HG03432 (cell line): Measurements from ENCODE around the gene SULF2.

ENCODE experiments used
- ATAC-seq: cut with Tn5 transposase; IDR thresholded peaks from one replicate; pipeline ENCODE4 v1.9.1; 2021; ENCODE audit warnings: mild to moderate bottlenecking, moderate library complexity; ENCODE audit not compliant: unreplicated experiment

Gene SULF2

GRCh38 chr20:47691625-47692024, 93.7 kb downstream of the SULF2 start:
- ATAC-seq = no peak

- ATAC-seq = no peak
These were observed 95.5 kb downstream of the SULF2 start for GRCh38 chr20:47689731-47690130.

- no peak for ATAC-seq
These were observed 96.6 kb downstream of the SULF2 start for GRCh38 chr20:47688385-47689381.

- ATAC-seq = no peak
These were observed 97.9 kb downstream of the SULF2 start for GRCh38 chr20:47687095-47687987.

- ATAC-seq = no peak
These were observed 98.7 kb downstream of the SULF2 start for GRCh38 chr20:47686545-47686944.

- no peak for ATAC-seq
These were observed 100.8 kb downstream of the SULF2 start for GRCh38 chr20:47684306-47685080.

GRCh38 chr20:47682916-47683315, 102.4 kb downstream of the SULF2 start:
- no peak for ATAC-seq

- no peak for ATAC-seq
These were observed 103.1 kb downstream of the SULF2 start for GRCh38 chr20:47682028-47682783.

- ATAC-seq = no peak
These were observed 104.3 kb downstream of the SULF2 start for GRCh38 chr20:47680804-47681529.

GRCh38 chr20:47679462-47679861, 105.8 kb downstream of the SULF2 start:
- no peak for ATAC-seq

- no peak for ATAC-seq
These were observed 106.7 kb downstream of the SULF2 start for GRCh38 chr20:47678536-47678935.

- ATAC-seq = no peak
These were observed 107.4 kb downstream of the SULF2 start for GRCh38 chr20:47677635-47678453.

- no peak for ATAC-seq
These were observed 108.2 kb downstream of the SULF2 start for GRCh38 chr20:47676912-47677634.

GRCh38 chr20:47676219-47676721, 109.0 kb downstream of the SULF2 start:
- ATAC-seq = no peak

GRCh38 chr20:47675190-47676142, 109.8 kb downstream of the SULF2 start:
- no peak for ATAC-seq

- ATAC-seq = no peak
These were observed 110.6 kb downstream of the SULF2 start for GRCh38 chr20:47674686-47675085.

- no peak for ATAC-seq
These were observed 111.1 kb downstream of the SULF2 start for GRCh38 chr20:47674145-47674544.
